HCT116 (cell line): ENCODE data around the gene RFX3. TPM values are rescaled to one million over a fixed set of nuclear protein-coding genes. Genes with fewer than 3 reads are reported as not detected.

Source experiments
- ATAC-seq: fragments of 200-7000 bp; cut with Tn5 transposase; 2 replicates; pipeline ENCODE4 v1.9.1; 2020; ENCODE audit warnings: mild to moderate bottlenecking, moderate library complexity
- BruUV-seq: library from RNA; stranded (reverse); fragments of 400-500 nt; replicated peaks from 2 replicates; lab custom pipeline; 2021; lab: Mats Ljungman, UMichigan
- CTCF ChIA-PET: fragments of 300-600 bp; sonication (Branson Sonifier 250); formaldehyde crosslinking; loops from one replicate; lab custom pipeline; 2021; ENCODE audit warnings: antibody characterized with exemption; lab: Charles Lee
- POLR2A ChIA-PET: fragments of 300-600, 350-600 bp; sonication (Branson Sonifier 250); formaldehyde crosslinking; loops from one replicate; lab custom pipeline; 2021; ENCODE audit warnings: antibody characterized with exemption; lab: Charles Lee
- RAD21 ChIA-PET, 2 experiments: fragments of 300-600 bp; sonication (Branson Sonifier 250); formaldehyde crosslinking; loops; one replicate each; lab custom pipeline; 2023; ENCODE audit warnings: low total read pairs in 2 of 2; ENCODE audit not compliant: uncharacterized antibody in 2 of 2, unreplicated experiment in 2 of 2, low non-redundant PET in 1 of 2; lab: Charles Lee
- DNase-seq: peaks from one replicate; pipeline ENCODE4 v3.0.0-alpha.2; 2010; ENCODE audit warnings: low read depth, low spot score
- H2AFZ ChIP-seq: fragments of 200-600 bp; shearing (Covaris generic), sonication (generic); 2 replicates; pipeline ENCODE4 v1.6.1; 2017; ENCODE audit warnings: low read depth, mixed run types, mixed read lengths, antibody characterized with exemption, low read length; ENCODE audit not compliant: poor library complexity, severe bottlenecking
- H3K27ac ChIP-seq: 2 replicates; pipeline ENCODE4 v1.5.1; 2012; ENCODE audit warnings: low read depth, low read length
- H3K27me3 ChIP-seq: fragments of 200-600 bp; sonication (generic); 2 replicates; pipeline ENCODE4 v1.6.1; 2016; ENCODE audit warnings: mixed run types, low read length, mixed read lengths; ENCODE audit not compliant: insufficient read depth
- H3K36me3 ChIP-seq, 2 experiments: fragments of 200-500 bp in 1 of 2; fragments of 200-600 bp in 1 of 2; sonication (Bioruptor generic) in 1 of 2; sonication (generic) in 1 of 2; 2 replicates each; pipeline versions ENCODE4 v1.5.1 to v1.6.1; 2014 to 2016; ENCODE audit warnings: low read length in 2 of 2, inconsistent platforms in 1 of 2, mixed read lengths in 1 of 2, mixed run types in 1 of 2; ENCODE audit not compliant: insufficient read depth in 2 of 2, control insufficient read depth in 1 of 2
- H3K4me1 ChIP-seq, 2 experiments: fragments of 200-600 bp in 1 of 2; sonication (generic) in 1 of 2; 2 replicates each; pipeline versions ENCODE4 v1.5.1 to v1.6.1; 2012 to 2017; ENCODE audit warnings: low read length in 2 of 2, inconsistent platforms in 1 of 2, mild to moderate bottlenecking in 1 of 2, mixed read lengths in 1 of 2, mixed run types in 1 of 2, moderate library complexity in 1 of 2; ENCODE audit not compliant: insufficient read depth in 2 of 2, control insufficient read depth in 1 of 2
- H3K4me2 ChIP-seq: fragments of 200-600 bp; sonication (generic); 2 replicates; pipeline ENCODE4 v1.6.1; 2017; ENCODE audit warnings: mixed run types, low read length, mixed read lengths
- H3K4me3 ChIP-seq, 2 experiments: fragments of 200-600 bp in 1 of 2; sonication (generic) in 1 of 2; replicated peaks in 1 of 2; 2 replicates each; pipeline ENCODE4 v1.5.1; 2011 to 2016; ENCODE audit warnings: low read length in 2 of 2, control low read depth in 1 of 2, low read depth in 1 of 2, mild to moderate bottlenecking in 1 of 2, mixed read lengths in 1 of 2, mixed run types in 1 of 2
- H3K79me2 ChIP-seq: fragments of 200-600 bp; sonication (generic); 2 replicates; pipeline ENCODE4 v1.6.1; 2017; ENCODE audit warnings: mild to moderate bottlenecking, mixed run types, low read length, moderate library complexity, mixed read lengths; ENCODE audit not compliant: insufficient read depth
- H3K9ac ChIP-seq: fragments of 200-600 bp; sonication (generic); 2 replicates; pipeline ENCODE4 v1.6.1; 2016; ENCODE audit warnings: low read length, mixed read lengths
- H3K9me2 ChIP-seq: fragments of 200-600 bp; sonication (generic), shearing (Covaris generic); 2 replicates; pipeline ENCODE4 v1.6.1; 2017; ENCODE audit warnings: mixed run types, mild to moderate bottlenecking, moderate library complexity; ENCODE audit not compliant: insufficient read depth
- H3K9me3 ChIP-seq, 2 experiments: fragments of 200-500 bp in 1 of 2; fragments of 200-600 bp in 1 of 2; sonication (Bioruptor generic) in 1 of 2; sonication (generic) in 1 of 2; 2 replicates each; pipeline ENCODE4 v1.6.1; 2014 to 2017; ENCODE audit warnings: low read length in 2 of 2, mixed read lengths in 2 of 2, inconsistent platforms in 1 of 2, low read depth in 1 of 2, mild to moderate bottlenecking in 1 of 2, mixed run types in 1 of 2, moderate library complexity in 1 of 2; ENCODE audit not compliant: control insufficient read depth in 1 of 2, insufficient read depth in 1 of 2
- H4K20me1 ChIP-seq: fragments of 200-600 bp; sonication (generic), shearing (Covaris generic); 2 replicates; pipeline ENCODE4 v1.6.1; 2017; ENCODE audit warnings: mixed run types, mild to moderate bottlenecking, moderate library complexity; ENCODE audit not compliant: insufficient read depth
- CBX3 ChIP-seq: IDR thresholded peaks from 2 replicates; pipeline ENCODE4 v1.6.1; 2012; ENCODE audit warnings: low read depth
- ELF1 ChIP-seq: IDR thresholded peaks from 2 replicates; pipeline ENCODE4 v1.6.1; 2012; ENCODE audit warnings: low read depth, borderline replicate concordance
- EZH2 ChIP-seq: fragments of 200-600 bp; sonication (generic); IDR thresholded peaks from 2 replicates; pipeline ENCODE4 v1.6.1; 2017; ENCODE audit warnings: antibody characterized with exemption, mixed run types
- EZH2phosphoT487 ChIP-seq: fragments of 200-600 bp; IDR thresholded peaks from 2 replicates; pipeline ENCODE4 v1.6.1; 2018; ENCODE audit warnings: antibody characterized with exemption, borderline replicate concordance
- MAX ChIP-seq: IDR thresholded peaks from 2 replicates; pipeline ENCODE4 v1.6.1; 2012
- SRF ChIP-seq: IDR thresholded peaks from 2 replicates; pipeline ENCODE4 v1.6.1; 2012; ENCODE audit warnings: low read depth
- TCF7L2 ChIP-seq: IDR thresholded peaks from 2 replicates; pipeline ENCODE4 v1.7.0; 2011; ENCODE audit warnings: borderline replicate concordance, inconsistent platforms; ENCODE audit not compliant: insufficient read depth, insufficient read length; ENCODE audit errors: extremely low read depth
- ZFX ChIP-seq: fragments of 450-650 bp; IDR thresholded peaks from 2 replicates; pipeline ENCODE4 v1.6.1; 2017
- intact Hi-C: fragments of 100-400 bp; cut with micrococcal nuclease; formaldehyde crosslinking; loops from 2 replicates; pipeline ENCODE4 v1.10.0; 2022
- total RNA-seq: library from RNA; stranded (reverse); gene quantifications from one replicate; pipeline ENCODE4 v1.2.1, GENCODE V29; 2021; ENCODE audit not compliant: unreplicated experiment
- TF ChIP-seq, protein P1 (sequence below), 3 experiments: fragments of 200-600 bp in 1 of 3; sonication (generic) in 1 of 3; IDR thresholded peaks in 2 of 3; conservative IDR thresholded peaks in 1 of 3; 2 replicates each; pipeline ENCODE4 v1.5.1; 2012 to 2017; ENCODE audit warnings: low read depth in 2 of 3, low read length in 2 of 3, antibody characterized with exemption in 1 of 3, borderline replicate concordance in 1 of 3, control low read depth in 1 of 3, mild to moderate bottlenecking in 1 of 3, mixed read lengths in 1 of 3, mixed run types in 1 of 3, moderate library complexity in 1 of 3; ENCODE audit not compliant: insufficient read depth in 1 of 3
- TF ChIP-seq, protein P2 (sequence below): IDR thresholded peaks from 2 replicates; pipeline ENCODE4 v1.6.1; 2011; ENCODE audit warnings: mild to moderate bottlenecking, low read length, moderate library complexity; ENCODE audit not compliant: insufficient replicate concordance; ENCODE audit errors: extremely low read depth

Gene RFX3
- total RNA-seq, 1 experiment from 2014 or later: 11.8 TPM

DNA sequence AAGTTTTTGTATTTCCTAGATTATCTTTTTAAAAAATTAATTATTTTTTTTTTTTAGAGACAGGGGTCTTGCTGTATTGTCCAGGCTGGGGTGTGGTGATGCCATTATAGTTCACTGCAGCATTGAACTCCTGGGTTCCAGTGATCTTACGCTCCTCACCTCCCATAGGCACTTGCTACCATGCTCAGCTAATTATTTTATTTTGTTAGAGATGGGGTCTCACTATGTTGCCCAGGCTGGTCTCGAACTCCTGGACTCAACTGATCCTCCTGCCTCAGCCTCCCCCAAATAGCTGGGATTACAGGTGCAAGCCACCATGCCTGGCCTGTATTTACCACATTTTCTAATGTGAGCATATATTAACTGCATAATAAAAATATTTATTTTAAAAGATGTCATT lies 274.5 kb downstream of the RFX3 start (continued):
- TF ChIP-seq, protein P1, sequence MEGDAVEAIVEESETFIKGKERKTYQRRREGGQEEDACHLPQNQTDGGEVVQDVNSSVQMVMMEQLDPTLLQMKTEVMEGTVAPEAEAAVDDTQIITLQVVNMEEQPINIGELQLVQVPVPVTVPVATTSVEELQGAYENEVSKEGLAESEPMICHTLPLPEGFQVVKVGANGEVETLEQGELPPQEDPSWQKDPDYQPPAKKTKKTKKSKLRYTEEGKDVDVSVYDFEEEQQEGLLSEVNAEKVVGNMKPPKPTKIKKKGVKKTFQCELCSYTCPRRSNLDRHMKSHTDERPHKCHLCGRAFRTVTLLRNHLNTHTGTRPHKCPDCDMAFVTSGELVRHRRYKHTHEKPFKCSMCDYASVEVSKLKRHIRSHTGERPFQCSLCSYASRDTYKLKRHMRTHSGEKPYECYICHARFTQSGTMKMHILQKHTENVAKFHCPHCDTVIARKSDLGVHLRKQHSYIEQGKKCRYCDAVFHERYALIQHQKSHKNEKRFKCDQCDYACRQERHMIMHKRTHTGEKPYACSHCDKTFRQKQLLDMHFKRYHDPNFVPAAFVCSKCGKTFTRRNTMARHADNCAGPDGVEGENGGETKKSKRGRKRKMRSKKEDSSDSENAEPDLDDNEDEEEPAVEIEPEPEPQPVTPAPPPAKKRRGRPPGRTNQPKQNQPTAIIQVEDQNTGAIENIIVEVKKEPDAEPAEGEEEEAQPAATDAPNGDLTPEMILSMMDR (IDR thresholded peaks at IDR 0.05 in 2 of 3, conservative IDR thresholded peaks at IDR 0.05 in 1 of 3; ENCODE audit: borderline replicate concordance in 1 of 3, insufficient read depth in 1 of 3, low read depth in 2 of 3, low read length in 2 of 3): no peak
- TF ChIP-seq ZFX (no peak), MAX (no peak), EZH2 (no peak), ELF1 (no peak), EZH2phosphoT487 (no peak), TCF7L2 (no peak), CBX3 (no peak)

DNA sequence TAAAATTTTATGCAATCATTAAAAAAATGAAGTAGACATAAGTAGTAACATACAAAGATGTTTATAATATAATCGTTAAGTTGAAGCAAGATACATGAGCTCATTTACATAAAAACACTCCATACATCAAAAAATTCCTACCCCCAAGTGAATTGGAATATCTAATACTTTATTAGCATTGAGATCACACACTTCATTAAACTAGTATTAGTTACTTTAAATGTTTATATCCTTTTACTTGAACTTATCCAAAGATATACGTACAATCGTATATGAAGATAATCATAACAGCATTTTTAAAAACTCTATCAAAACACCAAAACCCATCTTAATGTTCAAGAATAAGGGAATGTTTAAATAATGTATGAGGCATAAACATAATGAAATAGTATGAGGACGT lies 275.1 kb downstream of the RFX3 start:
- no peaks in the 10 kb centered on the region for H3K4me1 ChIP-seq
- ATAC-seq (no peak), DNase-seq (no peak)
- intact Hi-C loops: no loop called here
- no peak overlapping the region for H3K9ac ChIP-seq
- no peaks in the 10 kb centered on the region for H3K79me2 ChIP-seq
- H3K9me3 ChIP-seq: no peaks in the 10 kb centered on the region
- no peaks in the 10 kb centered on the region for H3K27me3 ChIP-seq
- H3K9me2 ChIP-seq: no peaks in the 10 kb centered on the region
- ChIA-PET CTCF (no interaction called here), RAD21 (no interaction called here)
- H3K4me3 ChIP-seq: no peak overlapping the region
- H3K27ac ChIP-seq: no peak overlapping the region
- no peaks in the 10 kb centered on the region; a peak in 1 of 4 replicates for H3K36me3 ChIP-seq
- no peak overlapping the region for H3K4me2 ChIP-seq
- no TSS peak for BruUV-seq
- H2AFZ ChIP-seq: no peak overlapping the region
- H4K20me1 ChIP-seq: no peaks in the 10 kb centered on the region
- TF ChIP-seq SRF (no peak), TCF7L2 (no peak)
- TF ChIP-seq, protein P2, sequence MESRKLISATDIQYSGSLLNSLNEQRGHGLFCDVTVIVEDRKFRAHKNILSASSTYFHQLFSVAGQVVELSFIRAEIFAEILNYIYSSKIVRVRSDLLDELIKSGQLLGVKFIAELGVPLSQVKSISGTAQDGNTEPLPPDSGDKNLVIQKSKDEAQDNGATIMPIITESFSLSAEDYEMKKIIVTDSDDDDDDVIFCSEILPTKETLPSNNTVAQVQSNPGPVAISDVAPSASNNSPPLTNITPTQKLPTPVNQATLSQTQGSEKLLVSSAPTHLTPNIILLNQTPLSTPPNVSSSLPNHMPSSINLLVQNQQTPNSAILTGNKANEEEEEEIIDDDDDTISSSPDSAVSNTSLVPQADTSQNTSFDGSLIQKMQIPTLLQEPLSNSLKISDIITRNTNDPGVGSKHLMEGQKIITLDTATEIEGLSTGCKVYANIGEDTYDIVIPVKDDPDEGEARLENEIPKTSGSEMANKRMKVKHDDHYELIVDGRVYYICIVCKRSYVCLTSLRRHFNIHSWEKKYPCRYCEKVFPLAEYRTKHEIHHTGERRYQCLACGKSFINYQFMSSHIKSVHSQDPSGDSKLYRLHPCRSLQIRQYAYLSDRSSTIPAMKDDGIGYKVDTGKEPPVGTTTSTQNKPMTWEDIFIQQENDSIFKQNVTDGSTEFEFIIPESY: no peak
- TF ChIP-seq, all 23 proteins: peak for 0
- POLR2A ChIA-PET: no interaction called here
